ENCODE results near the gene SCN1A. TPM values are rescaled to one million over a fixed set of nuclear protein-coding genes. Genes with fewer than 3 reads are reported as not detected.

SCN1A gene
- polyA plus RNA-seq, 1 of the 3 experiments (the other 2 are of a cell fraction), result not detected

DNA sequence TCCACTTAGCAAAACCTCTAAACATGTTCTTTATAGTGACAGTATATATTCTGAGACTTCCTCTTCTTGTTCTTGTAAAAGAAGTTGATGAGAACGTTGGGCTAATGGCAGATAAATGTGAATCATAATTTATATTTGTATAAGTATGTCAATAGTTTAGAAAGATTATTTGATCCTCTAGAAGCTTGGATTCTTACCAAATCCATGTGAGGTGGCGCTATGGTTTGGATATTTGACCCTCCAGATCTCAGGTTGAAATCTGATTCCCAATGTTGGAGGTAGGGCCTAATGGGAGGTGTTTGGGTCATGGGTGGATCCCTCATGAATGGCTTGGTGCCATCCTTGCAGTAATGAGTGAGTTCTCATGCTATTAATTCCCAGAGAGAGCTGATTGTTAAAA is 29.8 kb upstream of the SCN1A start:
- POLR2A ChIA-PET, result no interaction called here
- 56% methylated on average over 2 of the region's 2 CpGs for WGBS (ENCODE audit: low lambda C conversion rate)
- CTCF ChIA-PET, result interaction anchor here (1.1 to 1.3 kb wide), 2 partner anchors 30 to 253 kb away, joined by 3 read pairs; partner anchors contain the start of gene SCN1A

More for the DNA sequence above, 29.8 kb upstream of the SCN1A start:
- H3F3A ChIP-seq (replicated peaks; ENCODE audit: insufficient read depth), result no peaks in the 10 kb centered on the region
- no peaks in the 10 kb centered on the region for H3K36me3 ChIP-seq (replicated peaks in 1 of 2; ENCODE audit: control insufficient read depth in 1 of 2, insufficient read depth in 2 of 2, low read length in 1 of 2)
- no peak overlapping the region for H3K9ac ChIP-seq
- TF ChIP-seq ELF1 (IDR thresholded peaks at IDR 0.05) (no peak), CHD2 (IDR thresholded peaks at IDR 0.05; ENCODE audit: low read length, partially characterized antibody) (no peak), GATA2 (CRISPR knock-in tag; IDR thresholded peaks at IDR 0.05) (no peak), EZH2phosphoT487 (IDR thresholded peaks at IDR 0.05; ENCODE audit: borderline replicate concordance, low read depth) (no peak), EP300 (IDR thresholded peaks at IDR 0.05; ENCODE audit: borderline replicate concordance in 1 of 2, low read depth in 1 of 2, low read length in 1 of 2) (no peak), SIN3A (IDR thresholded peaks at IDR 0.05; ENCODE audit: borderline replicate concordance, low read depth, low read length) (no peak), TEAD4 (IDR thresholded peaks at IDR 0.05; ENCODE audit: borderline replicate concordance, insufficient read depth) (no peak), MEF2A (IDR thresholded peaks at IDR 0.05; ENCODE audit: borderline replicate concordance, low read depth) (no peak), NRF1 (IDR thresholded peaks at IDR 0.05; ENCODE audit: low read depth, low read length) (no peak), FOXM1 (IDR thresholded peaks at IDR 0.05; ENCODE audit: low read depth) (no peak), YY1 (IDR thresholded peaks at IDR 0.05; ENCODE audit: low read depth) (no peak), FOSL2 (IDR thresholded peaks at IDR 0.05; ENCODE audit: borderline replicate concordance, low read depth) (no peak)
- TF ChIP-seq, protein P1, sequence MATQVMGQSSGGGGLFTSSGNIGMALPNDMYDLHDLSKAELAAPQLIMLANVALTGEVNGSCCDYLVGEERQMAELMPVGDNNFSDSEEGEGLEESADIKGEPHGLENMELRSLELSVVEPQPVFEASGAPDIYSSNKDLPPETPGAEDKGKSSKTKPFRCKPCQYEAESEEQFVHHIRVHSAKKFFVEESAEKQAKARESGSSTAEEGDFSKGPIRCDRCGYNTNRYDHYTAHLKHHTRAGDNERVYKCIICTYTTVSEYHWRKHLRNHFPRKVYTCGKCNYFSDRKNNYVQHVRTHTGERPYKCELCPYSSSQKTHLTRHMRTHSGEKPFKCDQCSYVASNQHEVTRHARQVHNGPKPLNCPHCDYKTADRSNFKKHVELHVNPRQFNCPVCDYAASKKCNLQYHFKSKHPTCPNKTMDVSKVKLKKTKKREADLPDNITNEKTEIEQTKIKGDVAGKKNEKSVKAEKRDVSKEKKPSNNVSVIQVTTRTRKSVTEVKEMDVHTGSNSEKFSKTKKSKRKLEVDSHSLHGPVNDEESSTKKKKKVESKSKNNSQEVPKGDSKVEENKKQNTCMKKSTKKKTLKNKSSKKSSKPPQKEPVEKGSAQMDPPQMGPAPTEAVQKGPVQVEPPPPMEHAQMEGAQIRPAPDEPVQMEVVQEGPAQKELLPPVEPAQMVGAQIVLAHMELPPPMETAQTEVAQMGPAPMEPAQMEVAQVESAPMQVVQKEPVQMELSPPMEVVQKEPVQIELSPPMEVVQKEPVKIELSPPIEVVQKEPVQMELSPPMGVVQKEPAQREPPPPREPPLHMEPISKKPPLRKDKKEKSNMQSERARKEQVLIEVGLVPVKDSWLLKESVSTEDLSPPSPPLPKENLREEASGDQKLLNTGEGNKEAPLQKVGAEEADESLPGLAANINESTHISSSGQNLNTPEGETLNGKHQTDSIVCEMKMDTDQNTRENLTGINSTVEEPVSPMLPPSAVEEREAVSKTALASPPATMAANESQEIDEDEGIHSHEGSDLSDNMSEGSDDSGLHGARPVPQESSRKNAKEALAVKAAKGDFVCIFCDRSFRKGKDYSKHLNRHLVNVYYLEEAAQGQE (IDR thresholded peaks at IDR 0.05; ENCODE audit: low read depth, low read length), result no peak
- TF ChIP-seq, protein P2, sequence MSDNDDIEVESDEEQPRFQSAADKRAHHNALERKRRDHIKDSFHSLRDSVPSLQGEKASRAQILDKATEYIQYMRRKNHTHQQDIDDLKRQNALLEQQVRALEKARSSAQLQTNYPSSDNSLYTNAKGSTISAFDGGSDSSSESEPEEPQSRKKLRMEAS (IDR thresholded peaks at IDR 0.05; ENCODE audit: low read depth), result no peak
- TF ChIP-seq, protein P3, sequence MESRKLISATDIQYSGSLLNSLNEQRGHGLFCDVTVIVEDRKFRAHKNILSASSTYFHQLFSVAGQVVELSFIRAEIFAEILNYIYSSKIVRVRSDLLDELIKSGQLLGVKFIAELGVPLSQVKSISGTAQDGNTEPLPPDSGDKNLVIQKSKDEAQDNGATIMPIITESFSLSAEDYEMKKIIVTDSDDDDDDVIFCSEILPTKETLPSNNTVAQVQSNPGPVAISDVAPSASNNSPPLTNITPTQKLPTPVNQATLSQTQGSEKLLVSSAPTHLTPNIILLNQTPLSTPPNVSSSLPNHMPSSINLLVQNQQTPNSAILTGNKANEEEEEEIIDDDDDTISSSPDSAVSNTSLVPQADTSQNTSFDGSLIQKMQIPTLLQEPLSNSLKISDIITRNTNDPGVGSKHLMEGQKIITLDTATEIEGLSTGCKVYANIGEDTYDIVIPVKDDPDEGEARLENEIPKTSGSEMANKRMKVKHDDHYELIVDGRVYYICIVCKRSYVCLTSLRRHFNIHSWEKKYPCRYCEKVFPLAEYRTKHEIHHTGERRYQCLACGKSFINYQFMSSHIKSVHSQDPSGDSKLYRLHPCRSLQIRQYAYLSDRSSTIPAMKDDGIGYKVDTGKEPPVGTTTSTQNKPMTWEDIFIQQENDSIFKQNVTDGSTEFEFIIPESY (IDR thresholded peaks at IDR 0.05; ENCODE audit: borderline replicate concordance, low read depth), result no peak
- TF ChIP-seq, protein P4, sequence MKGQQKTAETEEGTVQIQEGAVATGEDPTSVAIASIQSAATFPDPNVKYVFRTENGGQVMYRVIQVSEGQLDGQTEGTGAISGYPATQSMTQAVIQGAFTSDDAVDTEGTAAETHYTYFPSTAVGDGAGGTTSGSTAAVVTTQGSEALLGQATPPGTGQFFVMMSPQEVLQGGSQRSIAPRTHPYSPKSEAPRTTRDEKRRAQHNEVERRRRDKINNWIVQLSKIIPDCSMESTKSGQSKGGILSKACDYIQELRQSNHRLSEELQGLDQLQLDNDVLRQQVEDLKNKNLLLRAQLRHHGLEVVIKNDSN (IDR thresholded peaks at IDR 0.05; ENCODE audit: borderline replicate concordance, low read depth), result no peak
- H3K27ac ChIP-seq (ENCODE audit: low read depth in 2 of 2, low read length in 1 of 2), result no peak overlapping the region
- no peaks in the 10 kb centered on the region for H3K79me2 ChIP-seq (ENCODE audit: insufficient read depth)
- no peak for DNase-seq
- H4K20me1 ChIP-seq (ENCODE audit: insufficient read depth), result no peaks in the 10 kb centered on the region
- no peaks in the 10 kb centered on the region; a peak in 1 of 4 replicates for H3K4me1 ChIP-seq (ENCODE audit: control insufficient read depth in 1 of 2, insufficient read depth in 2 of 2, low read depth in 1 of 2, low read length in 1 of 2)
- no peak overlapping the region for H3K4me2 ChIP-seq
- no peaks in the 10 kb centered on the region for H3K9me2 ChIP-seq
- no peak overlapping the region for H3K4me3 ChIP-seq (ENCODE audit: low read depth in 2 of 2, low read length in 1 of 2)
- H2AFZ ChIP-seq (ENCODE audit: low read depth), result no peak overlapping the region
- no peaks in the 10 kb centered on the region for H3K9me3 ChIP-seq
- H3K27me3 ChIP-seq (ENCODE audit: insufficient read depth), result no peaks in the 10 kb centered on the region

All from SK-N-SH (cell line).